Neuronal stem cell (in vitro differentiated cells): Measurements from ENCODE around the gene CDC73.

Experiments used
- DNase-seq: peaks from one replicate; pipeline ENCODE4 v3.0.0-alpha.2; 2013; ENCODE audit warnings: low spot score
- H2AFZ ChIP-seq: one replicate; pipeline ENCODE4 v1.6.1; 2013; ENCODE audit warnings: mild to moderate bottlenecking, low read length, inconsistent platforms
- H2AK5ac ChIP-seq: 2 replicates; pipeline ENCODE4 v1.6.1; 2013; ENCODE audit warnings: low read depth, mild to moderate bottlenecking, inconsistent platforms, low read length, moderate library complexity, mixed read lengths
- H2BK120ac ChIP-seq: 2 replicates; pipeline ENCODE4 v1.6.1; 2013; ENCODE audit warnings: low read depth, mild to moderate bottlenecking, inconsistent platforms, low read length, moderate library complexity, mixed read lengths
- H2BK12ac ChIP-seq: one replicate; pipeline ENCODE4 v1.6.1; 2013; ENCODE audit warnings: low read length, inconsistent platforms
- H2BK15ac ChIP-seq: 2 replicates; pipeline ENCODE4 v1.6.1; 2013; ENCODE audit warnings: mild to moderate bottlenecking, low read length, inconsistent platforms, mixed read lengths
- H2BK5ac ChIP-seq: one replicate; pipeline ENCODE4 v1.6.1; 2013; ENCODE audit warnings: inconsistent platforms, mild to moderate bottlenecking, low read length, moderate library complexity
- H3K14ac ChIP-seq: one replicate; pipeline ENCODE4 v1.6.1; 2013; ENCODE audit warnings: low read length, inconsistent platforms
- H3K18ac ChIP-seq: 2 replicates; pipeline ENCODE4 v1.6.1; 2013; ENCODE audit warnings: low read length, inconsistent platforms
- H3K23ac ChIP-seq: 2 replicates; pipeline ENCODE4 v1.6.1; 2013; ENCODE audit warnings: low read depth, mild to moderate bottlenecking, mixed read lengths, low read length, inconsistent platforms; ENCODE audit not compliant: poor library complexity
- H3K27ac ChIP-seq: replicated peaks from 3 replicates; pipeline ENCODE4 v1.5.1; 2013; ENCODE audit warnings: low read length, inconsistent platforms
- H3K27me3 ChIP-seq, 3 experiments: 2 replicates each; pipeline ENCODE4 v1.6.1; 2013; ENCODE audit warnings: low read length in 3 of 3, mild to moderate bottlenecking in 2 of 3, inconsistent platforms in 1 of 3, low read depth in 1 of 3, mixed read lengths in 1 of 3, moderate library complexity in 1 of 3; ENCODE audit not compliant: control insufficient read depth in 3 of 3, insufficient read depth in 3 of 3
- H3K36me3 ChIP-seq, 2 donors: replicated peaks in 1 of 2; 2 replicates each; pipeline ENCODE4 v1.6.1; 2013; ENCODE audit warnings: low read length in 2 of 2; ENCODE audit not compliant: control insufficient read depth in 2 of 2, insufficient read depth in 2 of 2
- H3K4ac ChIP-seq: 2 replicates; pipeline ENCODE4 v1.6.1; 2013; ENCODE audit warnings: inconsistent platforms, mild to moderate bottlenecking, low read length, moderate library complexity
- H3K4me1 ChIP-seq, 2 donors: 1 replicate in 1 of 2; 2 replicates in 1 of 2; pipeline ENCODE4 v1.6.1; 2013; ENCODE audit warnings: low read length in 2 of 2, low read depth in 1 of 2; ENCODE audit not compliant: control insufficient read depth in 2 of 2, insufficient read depth in 1 of 2
- H3K4me2 ChIP-seq: one replicate; pipeline ENCODE4 v1.6.1; 2013; ENCODE audit warnings: mild to moderate bottlenecking, low read length, inconsistent platforms; ENCODE audit not compliant: insufficient read depth, poor library complexity, severe bottlenecking
- H3K4me3 ChIP-seq, 2 donors: 2 replicates each; pipeline ENCODE4 v1.5.1; 2013; ENCODE audit warnings: low read length in 2 of 2, mild to moderate bottlenecking in 2 of 2, inconsistent platforms in 1 of 2, moderate library complexity in 1 of 2
- H3K79me1 ChIP-seq: one replicate; pipeline ENCODE4 v1.6.1; 2013; ENCODE audit warnings: low read depth, mild to moderate bottlenecking, inconsistent platforms, low read length, moderate library complexity
- H3K9ac ChIP-seq: one replicate; pipeline ENCODE4 v1.6.1; 2013; ENCODE audit warnings: mild to moderate bottlenecking, low read depth, low read length, inconsistent platforms; ENCODE audit not compliant: poor library complexity
- H3K9me3 ChIP-seq, 2 donors: replicated peaks in 1 of 2; 2 replicates each; pipeline versions ENCODE3 to v1.6.1; 2013; ENCODE audit warnings: low read length in 2 of 2, mild to moderate bottlenecking in 2 of 2, inconsistent platforms in 1 of 2, low read depth in 1 of 2, mixed read lengths in 1 of 2, moderate library complexity in 1 of 2; ENCODE audit not compliant: control insufficient read depth in 2 of 2, insufficient read depth in 1 of 2
- H4K8ac ChIP-seq: one replicate; pipeline ENCODE4 v1.6.1; 2013; ENCODE audit warnings: low read depth, mild to moderate bottlenecking, inconsistent platforms, low read length, moderate library complexity
- H4K91ac ChIP-seq: one replicate; pipeline ENCODE4 v1.6.1; 2013; ENCODE audit warnings: low read length, low read depth, mild to moderate bottlenecking, inconsistent platforms; ENCODE audit not compliant: poor library complexity
- WGBS, 2 donors: extraction: QIAGEN DNeasy Blood & Tissue Kit; methylation state at CpG; one replicate each; pipeline ENCODE4 v1.1.7; 2013; ENCODE audit warnings: missing lambda C conversion rate in 2 of 2, mixed read lengths in 1 of 2; ENCODE audit not compliant: insufficient read length in 2 of 2, insufficient replicate concordance in 1 of 2; ENCODE audit errors: extremely low coverage in 2 of 2; 5-methylcytosine and 5-hydroxymethylcytosine counted together

The CDC73 gene

DNA sequence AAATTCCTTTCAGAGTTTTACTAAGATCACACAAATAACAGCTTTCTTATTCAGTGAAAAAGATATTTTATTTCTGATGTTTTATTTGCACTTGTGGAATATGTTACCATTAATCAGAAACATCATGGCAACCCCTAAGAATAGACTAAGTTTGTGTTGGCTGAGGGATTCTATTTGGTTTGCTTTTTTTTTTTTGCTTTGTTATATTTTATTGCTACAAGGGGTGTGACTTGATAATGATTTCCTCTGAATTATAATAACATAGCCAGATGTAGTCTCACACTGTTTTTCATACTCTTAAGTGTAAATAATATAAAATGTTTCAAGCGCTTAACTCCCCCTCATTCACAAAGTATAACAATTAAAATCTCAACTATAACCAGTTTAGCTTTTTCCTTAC lies 36.6 kb upstream of the CDC73 start:
- no CpG with 5 or more reads among the region's 1 CpG for WGBS, 2 donors
- H3K23ac ChIP-seq: no peak overlapping the region
- H2AK5ac ChIP-seq: no peak overlapping the region
- no peak overlapping the region for H2BK12ac ChIP-seq
- H3K79me1 ChIP-seq: no peaks in the 10 kb centered on the region
- H3K4me2 ChIP-seq: no peak overlapping the region
- no peak overlapping the region for H4K91ac ChIP-seq
- H2BK15ac ChIP-seq: no peak overlapping the region
- H3K27me3 ChIP-seq: no peaks in the 10 kb centered on the region
- no peak overlapping the region for H3K14ac ChIP-seq
- no peak overlapping the region for H4K8ac ChIP-seq
- no peak overlapping the region for H2BK120ac ChIP-seq
- H3K27ac ChIP-seq: no peak overlapping the region
- no peak overlapping the region for H3K4me3 ChIP-seq
- peaks cover 16 to 99% of the 10 kb centered on the region in 2 donors for H3K36me3 ChIP-seq
- H3K4ac ChIP-seq: no peak overlapping the region
- H3K18ac ChIP-seq: no peak overlapping the region
- no peaks in the 10 kb centered on the region for H3K4me1 ChIP-seq
- no peak overlapping the region for H3K9ac ChIP-seq
- no peak for DNase-seq
- H2AFZ ChIP-seq: no peak overlapping the region
- H3K9me3 ChIP-seq: no peaks in the 10 kb centered on the region
- no peak overlapping the region for H2BK5ac ChIP-seq

DNA sequence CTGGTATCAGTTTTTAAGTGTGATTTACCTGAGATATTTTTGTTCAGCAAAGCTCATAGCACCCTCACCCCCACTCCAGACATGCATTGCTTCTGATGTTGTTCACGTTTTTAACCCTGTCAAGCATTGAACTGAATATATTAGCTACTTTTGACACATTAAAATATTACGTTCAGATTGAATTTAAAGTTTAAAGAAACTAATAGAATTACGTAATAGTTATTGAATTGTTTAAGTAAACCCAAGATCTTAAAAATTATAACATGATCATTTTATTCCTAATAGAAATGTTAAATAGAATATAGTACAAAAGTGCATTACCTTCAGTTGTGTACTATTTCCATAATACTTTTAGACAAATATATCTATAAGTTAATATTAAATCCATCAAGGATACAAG lies 35.5 kb upstream of the CDC73 start:
- no peak overlapping the region for H2AFZ ChIP-seq
- H2AK5ac ChIP-seq: no peak overlapping the region
- H4K8ac ChIP-seq: no peak overlapping the region
- H2BK12ac ChIP-seq: no peak overlapping the region
- H3K9me3 ChIP-seq: no peaks in the 10 kb centered on the region
- H3K27me3 ChIP-seq: no peaks in the 10 kb centered on the region
- H3K27ac ChIP-seq: no peak overlapping the region
- H3K4me1 ChIP-seq: no peaks in the 10 kb centered on the region
- H2BK120ac ChIP-seq: no peak overlapping the region
- no peak overlapping the region for H3K4me2 ChIP-seq
- peaks cover 15 to 99% of the 10 kb centered on the region in 2 donors for H3K36me3 ChIP-seq
- no peak overlapping the region for H2BK5ac ChIP-seq
- H3K23ac ChIP-seq: no peak overlapping the region
- no peaks in the 10 kb centered on the region for H3K79me1 ChIP-seq
- no peak overlapping the region for H3K4ac ChIP-seq
- no peak overlapping the region for H4K91ac ChIP-seq
- WGBS, 2 donors: no CpG with 5 or more reads among the region's 3 CpGs
- H3K18ac ChIP-seq: no peak overlapping the region
- H3K14ac ChIP-seq: no peak overlapping the region
- no peak overlapping the region for H3K9ac ChIP-seq
- no peak for DNase-seq
- H3K4me3 ChIP-seq: no peak overlapping the region
- H2BK15ac ChIP-seq: no peak overlapping the region

DNA sequence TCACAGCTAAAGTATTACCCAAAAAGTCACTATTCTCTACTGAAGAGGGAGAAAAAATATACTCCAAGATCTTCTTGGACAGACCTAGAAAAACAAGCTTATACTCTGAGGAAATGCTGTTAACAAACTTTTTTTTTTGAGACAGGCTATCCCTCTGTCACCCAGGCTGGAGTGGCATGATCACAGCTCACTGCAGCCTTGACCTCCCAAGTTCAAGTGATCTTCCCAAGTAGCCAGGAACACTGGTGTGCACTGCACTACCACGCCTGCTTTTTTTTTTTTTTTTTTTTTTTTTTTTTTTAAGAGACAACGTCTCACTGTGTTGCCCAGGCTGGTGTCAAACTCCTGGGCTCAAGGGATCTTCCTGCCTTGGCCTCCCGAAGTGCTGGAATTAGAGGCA lies 33.9 kb upstream of the CDC73 start:
- WGBS, 2 donors: no CpG with 5 or more reads among the region's 3 CpGs
- H3K4me2 ChIP-seq: no peak overlapping the region
- H3K18ac ChIP-seq: no peak overlapping the region
- H3K79me1 ChIP-seq: no peaks in the 10 kb centered on the region
- H3K9me3 ChIP-seq: no peaks in the 10 kb centered on the region
- H4K91ac ChIP-seq: no peak overlapping the region
- no peak overlapping the region for H3K4me3 ChIP-seq
- H3K27me3 ChIP-seq: no peaks in the 10 kb centered on the region
- H2BK5ac ChIP-seq: no peak overlapping the region
- no peak overlapping the region for H2AK5ac ChIP-seq
- no peak overlapping the region for H2AFZ ChIP-seq
- no peak overlapping the region for H3K14ac ChIP-seq
- H2BK15ac ChIP-seq: no peak overlapping the region
- H3K23ac ChIP-seq: no peak overlapping the region
- H4K8ac ChIP-seq: no peak overlapping the region
- DNase-seq: no peak
- H3K9ac ChIP-seq: no peak overlapping the region
- no peaks in the 10 kb centered on the region for H3K4me1 ChIP-seq
- no peak overlapping the region for H3K4ac ChIP-seq
- peaks cover 12 to 97% of the 10 kb centered on the region in 2 donors for H3K36me3 ChIP-seq
- H2BK12ac ChIP-seq: no peak overlapping the region
- H2BK120ac ChIP-seq: no peak overlapping the region
- no peak overlapping the region for H3K27ac ChIP-seq

DNA sequence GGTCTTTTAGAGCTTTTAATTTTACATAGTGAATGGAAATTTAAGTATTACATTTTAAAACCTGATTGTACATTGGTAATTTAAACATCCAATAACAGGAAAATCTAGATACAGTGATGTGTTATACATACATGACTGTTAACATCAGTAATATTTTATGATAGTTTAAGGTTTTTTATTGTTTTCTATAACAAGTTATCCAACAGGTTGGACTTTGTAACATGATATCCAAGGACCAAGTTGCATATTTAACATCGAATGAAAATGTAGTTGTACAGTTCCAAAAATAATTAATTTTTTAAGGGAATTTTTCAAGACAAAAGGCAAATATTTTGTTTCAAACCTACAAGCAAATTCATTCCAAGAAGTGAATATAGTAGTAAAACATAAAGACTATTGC lies 31.0 kb upstream of the CDC73 start:
- Histone ChIP-seq H3K9ac (no peak overlapping the region), H3K79me1 (no peaks in the 10 kb centered on the region), H4K91ac (no peak overlapping the region), H3K4me1 (no peaks in the 10 kb centered on the region), H3K27me3 (no peaks in the 10 kb centered on the region), H3K4me2 (no peak overlapping the region), H2BK5ac (no peak overlapping the region), H3K36me3 (peaks cover 2 to 88% of the 10 kb centered on the region in 2 donors), H4K8ac (no peak overlapping the region), H3K27ac (no peak overlapping the region), H2AFZ (no peak overlapping the region), H3K18ac (no peak overlapping the region), H2AK5ac (no peak overlapping the region), H2BK15ac (no peak overlapping the region), H2BK120ac (no peak overlapping the region), H3K14ac (no peak overlapping the region), H3K23ac (no peak overlapping the region), H2BK12ac (no peak overlapping the region), H3K9me3 (no peaks in the 10 kb centered on the region), H3K4me3 (no peak overlapping the region), H3K4ac (no peak overlapping the region)
- WGBS, 2 donors: no CpG with 5 or more reads among the region's 1 CpG
- no peak for DNase-seq
